Measurements from ENCODE around the gene CD300C.

CD300C gene

DNA sequence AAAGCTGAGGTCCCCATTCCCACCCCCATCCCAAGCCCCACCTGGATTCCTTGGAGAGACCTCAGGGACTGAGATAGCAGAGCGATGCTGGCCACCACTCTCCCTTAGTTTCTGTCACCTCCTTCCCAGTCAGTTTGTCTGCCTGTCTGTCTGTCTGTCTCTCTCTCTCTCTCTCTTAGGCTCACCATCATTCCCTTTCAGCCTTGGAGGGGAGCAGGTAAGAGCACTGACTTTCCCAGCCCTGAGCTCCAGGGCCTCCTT, 20.5 kb downstream of the CD300C start (continued):
- TF ChIP-seq ZNF518A (tag by site-specific recombination; conservative IDR thresholded peaks at IDR 0.05; ENCODE audit: low read depth): no peak
- no peak for TF ChIP-seq SCRT2 (tag by site-specific recombination; IDR thresholded peaks at IDR 0.05)
- no peak for TF ChIP-seq ZNF624 (tag by site-specific recombination; IDR thresholded peaks at IDR 0.05)

DNA sequence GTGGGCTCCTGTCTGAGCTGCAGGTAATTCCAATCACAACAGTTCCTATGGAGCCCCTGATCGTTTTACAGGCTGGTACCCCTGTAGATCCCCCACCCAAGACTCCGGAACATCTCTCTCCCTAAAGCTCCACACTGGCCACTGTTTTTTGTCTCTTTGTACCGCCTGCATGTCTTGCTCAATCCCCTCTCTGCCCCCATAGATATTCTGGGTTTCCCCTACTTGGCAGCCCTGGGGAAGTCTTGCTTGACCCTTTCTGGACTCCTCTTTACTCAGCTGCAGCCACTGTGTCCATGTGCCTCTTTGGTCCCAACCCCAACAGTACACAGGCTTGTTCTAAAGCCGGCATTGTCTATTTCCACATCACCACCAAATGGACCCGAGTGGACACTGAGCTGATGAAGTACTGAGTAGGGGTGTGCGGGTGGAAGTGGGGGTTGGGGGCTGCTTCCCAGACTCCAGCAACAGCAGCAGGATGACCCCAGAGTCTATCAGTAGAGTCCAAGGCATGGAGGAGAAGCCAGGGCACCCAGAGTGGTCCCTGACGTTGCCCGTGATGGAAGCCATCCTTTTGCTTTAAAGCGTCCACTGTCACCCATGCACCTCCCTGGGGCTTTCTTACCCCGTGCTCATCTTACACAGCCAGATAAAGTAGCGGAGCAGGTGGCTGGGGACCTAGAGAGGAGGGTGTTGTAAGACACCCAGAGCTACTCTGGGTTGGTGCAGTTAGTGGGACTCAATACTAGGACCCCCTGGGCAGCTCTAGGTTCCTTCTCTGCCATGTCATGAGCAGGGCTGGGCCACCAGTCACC, 21.1 kb downstream of the CD300C start:
- Histone ChIP-seq H3K4me1 (ENCODE audit: control insufficient read depth, insufficient read depth, low read length) (no peaks in the 10 kb centered on the region), H3K4me3 (ENCODE audit: low read depth, low read length) (no peak overlapping the region), H3K27ac (ENCODE audit: extremely low read depth, low read depth, low read length) (no peak overlapping the region), H3K9me3 (ENCODE audit: control insufficient read depth, insufficient read depth, low read depth, low read length) (no peaks in the 10 kb centered on the region), H3K36me3 (ENCODE audit: control insufficient read depth in 2 of 2, insufficient read depth in 1 of 2, low read length in 2 of 2) (no peaks in the 10 kb centered on the region)
- CTCF ChIA-PET: no interaction called here
- no peak for TF ChIP-seq ZSCAN18 (tag by site-specific recombination; IDR thresholded peaks at IDR 0.05)
- TF ChIP-seq ZNF211 (tag by site-specific recombination; IDR thresholded peaks at IDR 0.05; ENCODE audit: low read depth): no peak
- TF ChIP-seq ZNF701 (tag by site-specific recombination; IDR thresholded peaks at IDR 0.05): no peak
- TF ChIP-seq ZNF292 (tag by site-specific recombination; IDR thresholded peaks at IDR 0.05; ENCODE audit: borderline replicate concordance, low read depth): no peak
- no peak for TF ChIP-seq WT1 (tag by site-specific recombination; IDR thresholded peaks at IDR 0.05)
- TF ChIP-seq ZNF596 (tag by site-specific recombination; IDR thresholded peaks at IDR 0.05): no peak
- TF ChIP-seq ZNF16 (tag by site-specific recombination; IDR thresholded peaks at IDR 0.05; ENCODE audit: low read depth): no peak
- TF ChIP-seq KLF8 (tag by site-specific recombination; IDR thresholded peaks at IDR 0.05): no peak
- no peak for TF ChIP-seq ZNF248 (tag by site-specific recombination; IDR thresholded peaks at IDR 0.05)
- no peak for TF ChIP-seq ZNF24 (tag by site-specific recombination; IDR thresholded peaks at IDR 0.05)
- TF ChIP-seq MZF1 (tag by site-specific recombination; IDR thresholded peaks at IDR 0.05; ENCODE audit: borderline replicate concordance): no peak
- TF ChIP-seq ZNF2 (tag by site-specific recombination; IDR thresholded peaks at IDR 0.05): no peak
- TF ChIP-seq ZNF623 (tag by site-specific recombination; IDR thresholded peaks at IDR 0.05): no peak
- TF ChIP-seq ZNF302 (tag by site-specific recombination; IDR thresholded peaks at IDR 0.05; ENCODE audit: low read depth): no peak
- TF ChIP-seq TCF7L2 (IDR thresholded peaks at IDR 0.05; ENCODE audit: borderline replicate concordance, low read depth, low read length): no peak
- no peak for TF ChIP-seq ZNF785 (tag by site-specific recombination; IDR thresholded peaks at IDR 0.05)
- no peak for TF ChIP-seq ZNF341 (tag by site-specific recombination; IDR thresholded peaks at IDR 0.05; ENCODE audit: low read depth)
- POLR2A ChIA-PET: no interaction called here
